ENCODE results near the gene NOTCH1. TPM values are rescaled to one million over a fixed set of nuclear protein-coding genes. Genes with fewer than 3 reads are reported as not detected.

The NOTCH1 gene
- total and polyA plus RNA-seq, 3 experiments from 2014 or later = 5.1 to 79.5 (median 70.0) TPM

Other genes starting within 250 kb of the NOTCH1 start
- gene CCDC187, start 242.0 kb downstream of the NOTCH1 start, total RNA-seq = not detected
- gene CCDC187, start 242.0 kb downstream of the NOTCH1 start, polyA plus RNA-seq = not detected
- 1 to 10 TPM; 6.8 to 7.5 TPM for gene GPSM1, start 218.5 kb downstream of the NOTCH1 start, total RNA-seq
- gene GPSM1, start 218.5 kb downstream of the NOTCH1 start, polyA plus RNA-seq = 1.7 TPM
- gene DNLZ, start 182.3 kb downstream of the NOTCH1 start, total RNA-seq = 10 to 100 TPM; 40.6 to 43.0 TPM
- 65.6 TPM for gene DNLZ, start 182.3 kb downstream of the NOTCH1 start, polyA plus RNA-seq
- 1 to 10 TPM; 1.4 to 1.5 TPM for gene CARD9, start 172.4 kb downstream of the NOTCH1 start, total RNA-seq
- not detected for gene CARD9, start 172.4 kb downstream of the NOTCH1 start, polyA plus RNA-seq
- gene SNAPC4, start 145.9 kb downstream of the NOTCH1 start, total RNA-seq = 10 to 100 TPM; 22.1 to 23.6 TPM
- gene SNAPC4, start 145.9 kb downstream of the NOTCH1 start, polyA plus RNA-seq = 2.6 TPM
- 10 to 100 TPM; 52.2 to 55.5 TPM for gene ENTR1, start 135.4 kb downstream of the NOTCH1 start, total RNA-seq
- 13.1 TPM for gene ENTR1, start 135.4 kb downstream of the NOTCH1 start, polyA plus RNA-seq
- gene PMPCA, start 135.4 kb downstream of the NOTCH1 start, total RNA-seq = 100 to 1,000 TPM in 1 of 2 experiments, 10 to 100 TPM in 1; 96.4 to 101 TPM
- 39.2 TPM for gene PMPCA, start 135.4 kb downstream of the NOTCH1 start, polyA plus RNA-seq
- 10 to 100 TPM; 18.0 to 19.2 TPM for gene INPP5E, start 106.2 kb downstream of the NOTCH1 start, total RNA-seq
- 5.3 TPM for gene INPP5E, start 106.2 kb downstream of the NOTCH1 start, polyA plus RNA-seq
- gene SEC16A, start 63.0 kb downstream of the NOTCH1 start, total RNA-seq = 10 to 100 TPM; 75.5 to 78.0 TPM
- gene SEC16A, start 63.0 kb downstream of the NOTCH1 start, polyA plus RNA-seq = 42.9 TPM
- gene EGFL7, start 116.9 kb upstream of the NOTCH1 start, total RNA-seq = under 1 TPM; 0.61 to 0.95 TPM
- 0.40 TPM for gene EGFL7, start 116.9 kb upstream of the NOTCH1 start, polyA plus RNA-seq
- gene AGPAT2, start 141.4 kb upstream of the NOTCH1 start, total RNA-seq = 10 to 100 TPM; 17.4 to 18.4 TPM
- 32.5 TPM for gene AGPAT2, start 141.4 kb upstream of the NOTCH1 start, polyA plus RNA-seq
- gene DIPK1B, start 166.5 kb upstream of the NOTCH1 start, total RNA-seq = not detected
- not detected for gene DIPK1B, start 166.5 kb upstream of the NOTCH1 start, polyA plus RNA-seq
- 1 to 10 TPM; 1.1 to 1.2 TPM for gene LCN10, start 196.9 kb upstream of the NOTCH1 start, total RNA-seq
- 0.22 TPM for gene LCN10, start 196.9 kb upstream of the NOTCH1 start, polyA plus RNA-seq
- not detected for gene LCN6, start 202.5 kb upstream of the NOTCH1 start, total RNA-seq
- not detected for gene LCN6, start 202.5 kb upstream of the NOTCH1 start, polyA plus RNA-seq
- not detected for gene LCN8, start 212.2 kb upstream of the NOTCH1 start, total RNA-seq
- not detected for gene LCN8, start 212.2 kb upstream of the NOTCH1 start, polyA plus RNA-seq
- not detected for gene LCN15, start 218.5 kb upstream of the NOTCH1 start, total RNA-seq
- not detected for gene LCN15, start 218.5 kb upstream of the NOTCH1 start, polyA plus RNA-seq
- 10 to 100 TPM; 50.1 to 50.6 TPM for gene TMEM141, start 245.3 kb upstream of the NOTCH1 start, total RNA-seq
- gene TMEM141, start 245.3 kb upstream of the NOTCH1 start, polyA plus RNA-seq = 37.8 TPM

Data from CD8-positive, alpha-beta memory T cell (primary cell).